ENCODE results near the gene RNF213.

RNF213 gene

DNA sequence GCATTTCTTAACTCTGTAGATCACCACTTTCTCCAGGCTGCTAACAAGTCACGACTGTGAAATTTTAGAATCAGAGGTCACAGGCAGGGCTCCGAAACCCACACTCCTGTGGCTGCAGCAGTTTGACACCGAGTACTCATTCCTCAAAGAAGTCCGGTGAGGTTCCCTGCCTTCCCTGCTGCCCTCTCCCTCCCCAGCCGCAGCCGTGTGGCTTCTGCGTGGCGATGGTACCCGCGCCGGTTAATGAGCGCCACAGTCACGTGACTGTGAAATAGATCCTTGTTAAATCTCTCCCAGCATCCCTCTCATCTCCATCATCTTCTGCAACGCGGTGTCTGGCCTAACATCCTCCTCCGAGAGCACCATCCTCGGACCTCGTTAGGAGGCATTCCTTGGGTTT, 89.1 kb downstream of the RNF213 start:
- TF ChIP-seq, protein P1, sequence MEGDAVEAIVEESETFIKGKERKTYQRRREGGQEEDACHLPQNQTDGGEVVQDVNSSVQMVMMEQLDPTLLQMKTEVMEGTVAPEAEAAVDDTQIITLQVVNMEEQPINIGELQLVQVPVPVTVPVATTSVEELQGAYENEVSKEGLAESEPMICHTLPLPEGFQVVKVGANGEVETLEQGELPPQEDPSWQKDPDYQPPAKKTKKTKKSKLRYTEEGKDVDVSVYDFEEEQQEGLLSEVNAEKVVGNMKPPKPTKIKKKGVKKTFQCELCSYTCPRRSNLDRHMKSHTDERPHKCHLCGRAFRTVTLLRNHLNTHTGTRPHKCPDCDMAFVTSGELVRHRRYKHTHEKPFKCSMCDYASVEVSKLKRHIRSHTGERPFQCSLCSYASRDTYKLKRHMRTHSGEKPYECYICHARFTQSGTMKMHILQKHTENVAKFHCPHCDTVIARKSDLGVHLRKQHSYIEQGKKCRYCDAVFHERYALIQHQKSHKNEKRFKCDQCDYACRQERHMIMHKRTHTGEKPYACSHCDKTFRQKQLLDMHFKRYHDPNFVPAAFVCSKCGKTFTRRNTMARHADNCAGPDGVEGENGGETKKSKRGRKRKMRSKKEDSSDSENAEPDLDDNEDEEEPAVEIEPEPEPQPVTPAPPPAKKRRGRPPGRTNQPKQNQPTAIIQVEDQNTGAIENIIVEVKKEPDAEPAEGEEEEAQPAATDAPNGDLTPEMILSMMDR (IDR thresholded peaks at IDR 0.05; ENCODE audit: low read length, missing control alignments): no peak
- no peak overlapping the region for H3K4me3 ChIP-seq (replicated peaks; ENCODE audit: low read depth, low read length)
- no peak for DNase-seq (ENCODE audit: low read depth)

- TF ChIP-seq, protein P1 (IDR thresholded peaks at IDR 0.05; ENCODE audit: low read length, missing control alignments): no peak
- no peak overlapping the region for H3K4me3 ChIP-seq (replicated peaks; ENCODE audit: low read depth, low read length)
- no peak for DNase-seq (ENCODE audit: low read depth)
Observed at GRCh38 chr17:80352216-80352895, 91.7 kb downstream of the RNF213 start.

DNA sequence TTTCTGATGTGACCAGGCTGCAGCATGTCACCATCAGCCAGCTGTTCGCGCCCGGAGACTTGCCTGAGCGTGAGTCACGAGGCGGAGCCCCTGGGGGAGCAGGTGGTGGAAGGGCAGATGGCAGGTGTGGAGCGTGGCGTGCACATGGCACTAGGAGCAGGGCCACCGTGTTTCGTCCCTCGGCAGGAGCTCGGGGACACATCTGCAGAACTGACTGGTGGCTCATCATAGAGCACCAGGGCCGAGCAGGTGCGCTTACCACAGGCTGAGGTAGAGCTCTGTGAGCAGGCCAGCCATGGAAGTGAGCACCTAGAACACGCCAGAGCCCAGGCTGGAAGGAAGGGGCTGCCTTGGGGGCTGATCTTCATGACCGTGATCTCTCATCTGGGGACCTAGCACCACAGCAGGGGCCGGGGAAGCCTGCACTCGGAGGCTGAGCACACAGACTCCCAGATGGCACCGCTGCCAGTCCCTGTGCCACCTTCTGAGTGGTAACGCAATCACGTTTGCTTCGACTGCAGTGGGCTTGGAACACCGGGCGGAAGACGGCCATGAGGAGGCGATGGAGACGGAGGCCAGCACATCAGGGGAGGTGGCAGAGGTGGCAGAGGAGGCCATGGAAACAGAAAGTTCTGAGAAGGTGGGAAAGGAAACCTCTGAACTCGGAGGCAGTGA, 92.5 kb downstream of the RNF213 start:
- DNase-seq (ENCODE audit: low read depth): no peak
- TF ChIP-seq, protein P1 (IDR thresholded peaks at IDR 0.05; ENCODE audit: low read length, missing control alignments): no peak

DNA sequence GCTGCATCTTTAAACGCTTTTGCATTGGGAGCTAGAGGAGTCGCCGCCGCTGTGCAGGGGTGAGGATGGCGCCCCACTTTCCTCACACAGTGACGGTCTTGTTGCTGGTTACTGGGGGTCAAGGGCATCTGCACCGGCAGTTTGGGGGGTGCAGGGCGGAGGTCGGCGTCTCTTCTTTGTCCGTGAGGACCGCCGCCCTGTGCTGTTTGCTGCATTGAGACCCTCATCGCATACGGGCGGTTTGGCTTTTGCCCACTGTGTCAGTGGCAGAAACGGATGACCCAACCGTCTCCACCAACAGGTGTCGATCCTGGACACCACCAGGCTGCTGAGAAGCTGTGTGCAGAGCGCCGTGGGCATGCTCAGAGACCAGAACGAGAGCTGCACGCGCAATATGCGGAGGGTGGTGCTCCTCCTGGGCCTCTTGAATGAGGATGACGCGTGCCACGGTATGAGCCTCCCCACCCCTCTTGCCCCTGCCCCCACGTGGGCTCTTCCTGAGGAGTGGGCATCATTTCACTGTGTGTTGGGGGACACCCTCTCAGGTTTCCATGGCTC, 93.1 kb downstream of the RNF213 start:
- no peak for DNase-seq (ENCODE audit: low read depth)
- H3K4me3 ChIP-seq (replicated peaks; ENCODE audit: low read depth, low read length): no peak overlapping the region
- TF ChIP-seq, protein P1 (IDR thresholded peaks at IDR 0.05; ENCODE audit: low read length, missing control alignments): no peak

More for the DNA sequence above, 92.5 kb downstream of the RNF213 start:
- H3K4me3 ChIP-seq (replicated peaks; ENCODE audit: low read depth, low read length): no peak overlapping the region

GRCh38 chr17:80354336-80354735, 93.7 kb downstream of the RNF213 start:
- no peak overlapping the region for H3K4me3 ChIP-seq (replicated peaks; ENCODE audit: low read depth, low read length)
- DNase-seq (ENCODE audit: low read depth): no peak
- TF ChIP-seq, protein P1 (IDR thresholded peaks at IDR 0.05; ENCODE audit: low read length, missing control alignments): no peak

GRCh38 chr17:80356231-80356856, 95.7 kb downstream of the RNF213 start:
- TF ChIP-seq, protein P1 (IDR thresholded peaks at IDR 0.05; ENCODE audit: low read length, missing control alignments): no peak
- H3K4me3 ChIP-seq (replicated peaks; ENCODE audit: low read depth, low read length): no peak overlapping the region
- no peak for DNase-seq (ENCODE audit: low read depth)
